KOPT-K1 (cell line): ENCODE results near the gene CCDC78.
"Not testable (repeated sequence)": the region's sequence is repeated elsewhere in the genome, so short reads cannot be mapped to it uniquely, and the experiment has no call there.

ENCODE experiments used
- H3K27ac ChIP-seq: fragments of 200-600 bp; sonication (generic); 2 replicates; pipeline ENCODE4 v1.5.1; 2016; ENCODE audit warnings: antibody characterized with exemption, mild to moderate bottlenecking, low read depth, low read length; ENCODE audit not compliant: poor library complexity, severe bottlenecking
- H3K36me3 ChIP-seq: fragments of 200-600 bp; sonication (generic); 2 replicates; pipeline ENCODE4 v1.5.1; 2017; ENCODE audit warnings: antibody characterized with exemption, mild to moderate bottlenecking, low read length, moderate library complexity; ENCODE audit not compliant: insufficient read depth
- H3K9me3 ChIP-seq: fragments of 200-600 bp; sonication (generic); 2 replicates; pipeline ENCODE4 v1.5.1; 2017; ENCODE audit warnings: antibody characterized with exemption, low read length, mild to moderate bottlenecking; ENCODE audit not compliant: insufficient read depth, poor library complexity, severe bottlenecking

The CCDC78 gene

GRCh38 chr16:715477-716199 lies 10.6 kb downstream of the CCDC78 start:
- Histone ChIP-seq H3K9me3 (no peaks in the 10 kb centered on the region), H3K27ac (no peak overlapping the region), H3K36me3 (no peaks in the 10 kb centered on the region)

GRCh38 chr16:714558-715476 lies 11.4 kb downstream of the CCDC78 start, which contains the start of gene METRN:
METRN (plus strand) TSS chr16:715118; CDS start chr16:715290, 172 bp downstream.
- H3K27ac ChIP-seq: no peak within 1 kb of the TSS
- H3K9me3 ChIP-seq: no peaks in the 10 kb centered on the region
- H3K36me3 ChIP-seq: no peaks in the 10 kb centered on the region

- Histone ChIP-seq H3K9me3 (no peaks in the 10 kb centered on the region), H3K27ac (no peak overlapping the region), H3K36me3 (no peaks in the 10 kb centered on the region)
Measured at GRCh38 chr16:714079-714478, 12.2 kb downstream of the CCDC78 start.

- H3K36me3 ChIP-seq, H3K27ac ChIP-seq, H3K9me3 ChIP-seq: not testable (repeated sequence)
Measured at GRCh38 chr16:712740-713250, 13.4 kb downstream of the CCDC78 start.

- Histone ChIP-seq H3K36me3 (no peaks in the 10 kb centered on the region), H3K9me3 (no peaks in the 10 kb centered on the region), H3K27ac (no peak overlapping the region)
Measured at GRCh38 chr16:711548-712320, 14.5 kb downstream of the CCDC78 start.

- H3K27ac ChIP-seq: no peak overlapping the region
- H3K36me3 ChIP-seq: no peaks in the 10 kb centered on the region
Measured at GRCh38 chr16:711084-711483, 15.2 kb downstream of the CCDC78 start.

GRCh38 chr16:710500-711075 lies 15.7 kb downstream of the CCDC78 start:
- Histone ChIP-seq H3K27ac (no peak overlapping the region), H3K36me3 (no peaks in the 10 kb centered on the region), H3K9me3 (no peaks in the 10 kb centered on the region)

More at GRCh38 chr16:711084-711483, 15.2 kb downstream of the CCDC78 start:
- no peaks in the 10 kb centered on the region for H3K9me3 ChIP-seq

- Histone ChIP-seq H3K27ac (no peak overlapping the region), H3K9me3 (no peaks in the 10 kb centered on the region), H3K36me3 (no peaks in the 10 kb centered on the region)
Measured at GRCh38 chr16:709566-710499, 16.4 kb downstream of the CCDC78 start.

- H3K27ac ChIP-seq: no peak overlapping the region
- H3K36me3 ChIP-seq: no peaks in the 10 kb centered on the region
- H3K9me3 ChIP-seq: no peaks in the 10 kb centered on the region
Measured at GRCh38 chr16:708959-709358, 17.3 kb downstream of the CCDC78 start.

- H3K27ac ChIP-seq: no peak overlapping the region
- no peaks in the 10 kb centered on the region for H3K36me3 ChIP-seq
- no peaks in the 10 kb centered on the region for H3K9me3 ChIP-seq
Measured at GRCh38 chr16:708019-708418, 18.2 kb downstream of the CCDC78 start.

GRCh38 chr16:707062-707538 lies 19.1 kb downstream of the CCDC78 start:
- Histone ChIP-seq H3K27ac (no peak overlapping the region), H3K9me3 (no peaks in the 10 kb centered on the region), H3K36me3 (no peaks in the 10 kb centered on the region)

GRCh38 chr16:706189-707061 lies 19.8 kb downstream of the CCDC78 start:
- no peaks in the 10 kb centered on the region for H3K9me3 ChIP-seq
- H3K36me3 ChIP-seq: no peaks in the 10 kb centered on the region
- H3K27ac ChIP-seq: no peak overlapping the region
